OCI-LY7 (cell line): ENCODE data around the gene NDC80. TPM values are rescaled to one million over a fixed set of nuclear protein-coding genes. Genes with fewer than 3 reads are reported as not detected.

Experiments used
- BruUV-seq: library from RNA; stranded (reverse); fragments of 400-500 nt; replicated peaks from 2 replicates; lab custom pipeline; 2021; lab: Mats Ljungman, UMichigan
- CTCF ChIA-PET: fragments of 300-600 bp; sonication (Branson Sonifier 250); formaldehyde crosslinking; loops from one replicate; lab custom pipeline; 2022; ENCODE audit warnings: antibody characterized with exemption; ENCODE audit not compliant: unreplicated experiment; lab: Charles Lee
- POLR2A ChIA-PET: fragments of 300-600 bp; sonication (Branson Sonifier 250); formaldehyde crosslinking; loops from one replicate; lab custom pipeline; 2022; ENCODE audit warnings: antibody characterized with exemption; lab: Charles Lee
- DNase-seq: peaks from one replicate; pipeline ENCODE4 v3.0.0-alpha.2; 2015; ENCODE audit warnings: low spot score
- H2AFZ ChIP-seq: fragments of 200-600 bp; sonication (generic), shearing (Covaris generic); 2 replicates; pipeline ENCODE4 v1.6.1; 2014; ENCODE audit warnings: mild to moderate bottlenecking, antibody characterized with exemption, low read length, moderate library complexity
- H3K27ac ChIP-seq: fragments of 200-600 bp; sonication (generic); 2 replicates; pipeline ENCODE4 v1.5.1; 2014; ENCODE audit warnings: mixed run types, low read depth, mild to moderate bottlenecking, moderate library complexity, low read length, inconsistent platforms; ENCODE audit not compliant: poor library complexity, severe bottlenecking
- H3K36me3 ChIP-seq: fragments of 200-600 bp; sonication (generic); 2 replicates; pipeline ENCODE4 v1.6.1; 2014; ENCODE audit warnings: mild to moderate bottlenecking, antibody characterized with exemption, low read length, moderate library complexity, mixed read lengths; ENCODE audit not compliant: insufficient read depth
- H3K4me1 ChIP-seq: fragments of 200-600 bp; sonication (generic); 2 replicates; pipeline ENCODE4 v1.5.1; 2014; ENCODE audit warnings: mild to moderate bottlenecking, low read length; ENCODE audit not compliant: insufficient read depth, poor library complexity, severe bottlenecking
- H3K4me2 ChIP-seq: fragments of 200-600 bp; sonication (generic); 2 replicates; pipeline ENCODE4 v1.6.1; 2014; ENCODE audit warnings: mild to moderate bottlenecking, low read length
- H3K4me3 ChIP-seq: fragments of 200-600 bp; sonication (generic); 2 replicates; pipeline ENCODE4 v1.5.1; 2014; ENCODE audit warnings: mild to moderate bottlenecking, low read depth, low read length; ENCODE audit not compliant: poor library complexity, severe bottlenecking
- H3K79me2 ChIP-seq: fragments of 200-600 bp; sonication (generic); 2 replicates; pipeline ENCODE4 v1.6.1; 2016; ENCODE audit warnings: low read depth, mild to moderate bottlenecking, low read length, moderate library complexity, mixed read lengths; ENCODE audit not compliant: insufficient read depth
- H3K9me2 ChIP-seq: fragments of 200-600 bp; sonication (generic); 2 replicates; pipeline ENCODE4 v1.6.1; 2016; ENCODE audit warnings: mild to moderate bottlenecking, low read length, mixed read lengths; ENCODE audit not compliant: insufficient read depth
- H3K9me3 ChIP-seq: fragments of 200-600 bp; sonication (generic); 2 replicates; pipeline ENCODE4 v1.6.1; 2014; ENCODE audit warnings: mild to moderate bottlenecking, mixed run types, low read length, mixed read lengths
- H4K20me1 ChIP-seq: fragments of 200-600 bp; sonication (generic); 2 replicates; pipeline ENCODE4 v1.6.1; 2014; ENCODE audit warnings: mild to moderate bottlenecking, antibody characterized with exemption, low read length, moderate library complexity, mixed read lengths; ENCODE audit not compliant: insufficient read depth
- EZH2phosphoT487 ChIP-seq: fragments of 200-600 bp; sonication (generic); IDR thresholded peaks from 2 replicates; pipeline ENCODE4 v1.6.1; 2018; ENCODE audit warnings: low read depth, borderline replicate concordance, mild to moderate bottlenecking, mixed run types, antibody characterized with exemption, low read length, moderate library complexity, mixed read lengths
- intact Hi-C: fragments of 100-400 bp; cut with micrococcal nuclease; formaldehyde crosslinking; loops from one replicate; pipeline ENCODE4 v1.10.0; 2022; ENCODE audit not compliant: unreplicated experiment
- total RNA-seq, 2 experiments: library from RNA; depleted of rRNA in 1 of 2; stranded (reverse); fragments of >200 nt in 1 of 2; shearing (Covaris generic) in 1 of 2; gene quantifications; 2 replicates each; pipeline ENCODE4 v1.2.3, GENCODE V29; 2014 to 2022
- TF ChIP-seq, protein P1 (sequence below): fragments of 200-600 bp; sonication (generic); conservative IDR thresholded peaks from 2 replicates; pipeline ENCODE4 v1.5.1; 2014; ENCODE audit warnings: mild to moderate bottlenecking, antibody characterized with exemption, low read length, moderate library complexity, mixed read lengths

Gene NDC80
- total RNA-seq, 2 experiments from 2014 or later = 91.1 to 105 TPM

DNA sequence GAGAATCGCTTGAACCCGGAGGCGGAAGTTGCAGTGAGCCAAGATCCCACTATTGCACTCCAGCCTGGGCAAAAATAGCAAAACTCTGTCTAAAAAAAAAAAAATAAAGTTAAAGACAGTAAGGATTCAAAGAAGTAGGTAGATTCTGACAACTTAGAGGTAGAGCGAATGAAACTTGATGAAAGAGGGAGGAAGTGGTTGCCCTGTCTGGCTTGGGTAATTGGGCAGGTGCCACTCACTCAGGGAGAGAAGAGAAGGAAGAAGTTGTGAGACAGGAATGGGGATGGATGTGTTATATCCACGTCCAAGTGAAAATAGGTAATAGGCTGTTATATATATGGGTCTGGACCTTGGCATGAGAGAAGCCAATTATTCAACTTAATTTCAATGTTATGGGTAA, 26.3 kb downstream of the NDC80 start:
- no peak for TF ChIP-seq EZH2phosphoT487
- TF ChIP-seq, protein P1, sequence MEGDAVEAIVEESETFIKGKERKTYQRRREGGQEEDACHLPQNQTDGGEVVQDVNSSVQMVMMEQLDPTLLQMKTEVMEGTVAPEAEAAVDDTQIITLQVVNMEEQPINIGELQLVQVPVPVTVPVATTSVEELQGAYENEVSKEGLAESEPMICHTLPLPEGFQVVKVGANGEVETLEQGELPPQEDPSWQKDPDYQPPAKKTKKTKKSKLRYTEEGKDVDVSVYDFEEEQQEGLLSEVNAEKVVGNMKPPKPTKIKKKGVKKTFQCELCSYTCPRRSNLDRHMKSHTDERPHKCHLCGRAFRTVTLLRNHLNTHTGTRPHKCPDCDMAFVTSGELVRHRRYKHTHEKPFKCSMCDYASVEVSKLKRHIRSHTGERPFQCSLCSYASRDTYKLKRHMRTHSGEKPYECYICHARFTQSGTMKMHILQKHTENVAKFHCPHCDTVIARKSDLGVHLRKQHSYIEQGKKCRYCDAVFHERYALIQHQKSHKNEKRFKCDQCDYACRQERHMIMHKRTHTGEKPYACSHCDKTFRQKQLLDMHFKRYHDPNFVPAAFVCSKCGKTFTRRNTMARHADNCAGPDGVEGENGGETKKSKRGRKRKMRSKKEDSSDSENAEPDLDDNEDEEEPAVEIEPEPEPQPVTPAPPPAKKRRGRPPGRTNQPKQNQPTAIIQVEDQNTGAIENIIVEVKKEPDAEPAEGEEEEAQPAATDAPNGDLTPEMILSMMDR = no peak
- no peaks in the 10 kb centered on the region for H3K79me2 ChIP-seq
- no peak for DNase-seq
- ChIA-PET CTCF (no interaction called here), POLR2A (no interaction called here)
- H3K36me3 ChIP-seq = peaks cover 91% of the 10 kb centered on the region
- H3K4me3 ChIP-seq = no peak overlapping the region
- no peaks in the 10 kb centered on the region for H3K4me1 ChIP-seq
- no peak overlapping the region for H3K4me2 ChIP-seq
- H3K9me2 ChIP-seq = no peaks in the 10 kb centered on the region
- no peak overlapping the region for H2AFZ ChIP-seq
- BruUV-seq = no TSS peak
- H3K9me3 ChIP-seq = peaks cover 9% of the 10 kb centered on the region; the same call in 1 of the 2 replicates
- H3K27ac ChIP-seq = no peak overlapping the region
- H4K20me1 ChIP-seq = no peaks in the 10 kb centered on the region
- intact Hi-C loops = loop anchor here (5.0 kb wide), 1 partner anchor 100 kb away; no protein-coding TSS in a partner anchor

- CTCF ChIA-PET = no interaction called here
- peaks cover 97% of the 10 kb centered on the region for H3K36me3 ChIP-seq
These were observed 31.5 kb downstream of the NDC80 start for GRCh38 chr18:2602844-2603243.

GRCh38 chr18:2606335-2606734, 35.0 kb downstream of the NDC80 start:
- H3K4me3 ChIP-seq = no peak overlapping the region
- H3K4me2 ChIP-seq = no peak overlapping the region
- ChIA-PET POLR2A (interaction anchor here (0.5 to 1.8 kb wide), 16 partner anchors 19 to 123 kb away, joined by 3 to 11 read pairs (median 4); partner anchors contain the start of gene SMCHD1), CTCF (no interaction called here)
- DNase-seq = no peak
- no peak overlapping the region for H3K27ac ChIP-seq
- no peak overlapping the region for H2AFZ ChIP-seq
- H3K4me1 ChIP-seq = peaks cover 14% of the 10 kb centered on the region
- no peaks in the 10 kb centered on the region for H4K20me1 ChIP-seq
- no peaks in the 10 kb centered on the region for H3K9me2 ChIP-seq
- intact Hi-C loops = loop anchor here (5.0 to 10.0 kb wide), 2 partner anchors 128 to 146 kb away; no protein-coding TSS in a partner anchor
- no peaks in the 10 kb centered on the region for H3K9me3 ChIP-seq
- 0 out of 2 replicates have a peak, but pooled peaks cover 5% of the 10 kb centered on the region for H3K79me2 ChIP-seq
- H3K36me3 ChIP-seq = peaks cover 95% of the 10 kb centered on the region
- BruUV-seq = no TSS peak
- TF ChIP-seq EZH2phosphoT487 = no peak
- TF ChIP-seq, protein P1 = no peak

More at GRCh38 chr18:2602844-2603243, 31.5 kb downstream of the NDC80 start:
- Histone ChIP-seq H3K79me2 (0 out of 2 replicates have a peak, but pooled peaks cover 5% of the 10 kb centered on the region), H3K9me2 (no peaks in the 10 kb centered on the region), H3K4me2 (no peak overlapping the region), H3K9me3 (no peaks in the 10 kb centered on the region), H4K20me1 (no peaks in the 10 kb centered on the region), H3K4me3 (no peak overlapping the region), H2AFZ (no peak overlapping the region), H3K4me1 (peaks cover 14% of the 10 kb centered on the region), H3K27ac (no peak overlapping the region)
- BruUV-seq = no TSS peak
- TF ChIP-seq, protein P1 = no peak
- no peak for TF ChIP-seq EZH2phosphoT487
- no peak for DNase-seq
- POLR2A ChIA-PET = no interaction called here
- intact Hi-C loops = loop anchor here (10.0 kb wide), 1 partner anchor 132 kb away; no protein-coding TSS in a partner anchor
